MM.1S (cell line): ENCODE data around the gene DKK3.

Source experiments
- DNase-seq: peaks from one replicate; pipeline ENCODE4 v3.0.0-alpha.2; 2015
- H2AFZ ChIP-seq: fragments of 300-600 bp; sonication (generic); 2 replicates; pipeline ENCODE4 v1.6.0; 2016; ENCODE audit warnings: antibody characterized with exemption, low read length
- H3F3A ChIP-seq: fragments of 300-600 bp; sonication (generic); 2 replicates; pipeline ENCODE4 v1.6.1; 2016; ENCODE audit warnings: mild to moderate bottlenecking, antibody characterized with exemption, low read length, moderate library complexity, mixed read lengths; ENCODE audit not compliant: insufficient read depth
- H3K27ac ChIP-seq: fragments of 300-600 bp; sonication (generic); 2 replicates; pipeline ENCODE4 v1.5.1; 2016; ENCODE audit warnings: mild to moderate bottlenecking, low read length
- H3K27me3 ChIP-seq: fragments of 300-600 bp; sonication (generic); replicated peaks from 2 replicates; pipeline ENCODE4 v1.6.0; 2016; ENCODE audit warnings: low read length; ENCODE audit not compliant: insufficient read depth
- H3K36me3 ChIP-seq: fragments of 300-600 bp; sonication (generic); replicated peaks from 2 replicates; pipeline ENCODE4 v1.6.1; 2016; ENCODE audit warnings: mild to moderate bottlenecking, low read length, mixed read lengths; ENCODE audit not compliant: insufficient read depth
- H3K4me1 ChIP-seq: fragments of 300-600 bp; sonication (generic); 2 replicates; pipeline ENCODE4 v1.6.1; 2016; ENCODE audit warnings: low read length, mixed read lengths
- H3K4me2 ChIP-seq: fragments of 300-600 bp; sonication (generic); 2 replicates; pipeline ENCODE4 v1.6.0; 2016; ENCODE audit warnings: low read depth, low read length
- H3K4me3 ChIP-seq: fragments of 300-600 bp; sonication (generic); 2 replicates; pipeline ENCODE4 v1.5.1; 2016; ENCODE audit warnings: low read length, mixed read lengths
- H3K79me2 ChIP-seq: fragments of 300-600 bp; sonication (generic); 2 replicates; pipeline ENCODE4 v1.6.1; 2016; ENCODE audit warnings: mixed run types, low read length, mixed read lengths
- H3K9ac ChIP-seq: fragments of 300-600 bp; sonication (generic); 2 replicates; pipeline ENCODE4 v1.6.1; 2016; ENCODE audit warnings: low read length, mixed read lengths
- H3K9me2 ChIP-seq: fragments of 300-600 bp; sonication (generic); replicated peaks from 2 replicates; pipeline ENCODE4 v1.6.1; 2016; ENCODE audit warnings: mild to moderate bottlenecking, low read length, mixed read lengths; ENCODE audit not compliant: insufficient read depth
- H3K9me3 ChIP-seq: fragments of 300-600 bp; sonication (generic); replicated peaks from 2 replicates; pipeline ENCODE4 v1.6.1; 2016; ENCODE audit warnings: mild to moderate bottlenecking, low read length, mixed read lengths; ENCODE audit not compliant: insufficient read depth
- H4K20me1 ChIP-seq: fragments of 300-600 bp; sonication (generic); 2 replicates; pipeline ENCODE4 v1.6.1; 2016; ENCODE audit warnings: mild to moderate bottlenecking, low read length, moderate library complexity, mixed read lengths; ENCODE audit not compliant: insufficient read depth
- CTCF ChIP-seq: fragments of 300-600 bp; sonication (generic); IDR thresholded peaks from 2 replicates; pipeline ENCODE4 v1.5.1; 2016; ENCODE audit warnings: antibody characterized with exemption, low read length, mixed read lengths
- EZH2 ChIP-seq: fragments of 300-600 bp; sonication (generic); optimal IDR thresholded peaks from 2 replicates; pipeline ENCODE3; 2017; ENCODE audit warnings: low read depth, mild to moderate bottlenecking, antibody characterized with exemption, low read length, mixed read lengths
- EZH2phosphoT487 ChIP-seq: fragments of 300-600 bp; sonication (generic); IDR thresholded peaks from 2 replicates; pipeline ENCODE4 v1.6.1; 2018; ENCODE audit warnings: antibody characterized with exemption, low read length

Gene DKK3

GRCh38 chr11:11975201-11976092, 33.0 kb downstream of the DKK3 start:
- DNase-seq = no peak

GRCh38 chr11:11973866-11974265, 34.6 kb downstream of the DKK3 start:
- H3K79me2 ChIP-seq = no peaks in the 10 kb centered on the region
- no peaks in the 10 kb centered on the region for H3K36me3 ChIP-seq
- no peaks in the 10 kb centered on the region for H4K20me1 ChIP-seq
- no peaks in the 10 kb centered on the region for H3K27me3 ChIP-seq
- TF ChIP-seq CTCF (no peak), EZH2 (no peak), EZH2phosphoT487 (no peak)
- H3K4me3 ChIP-seq = no peak overlapping the region
- no peaks in the 10 kb centered on the region for H3K4me1 ChIP-seq
- H3K4me2 ChIP-seq = no peak overlapping the region
- H3K9ac ChIP-seq = no peak overlapping the region
- no peak overlapping the region for H2AFZ ChIP-seq
- no peak for DNase-seq
- H3K27ac ChIP-seq = no peak overlapping the region
- H3K9me2 ChIP-seq = no peaks in the 10 kb centered on the region
- no peaks in the 10 kb centered on the region for H3F3A ChIP-seq
- H3K9me3 ChIP-seq = no peaks in the 10 kb centered on the region

More at GRCh38 chr11:11975201-11976092, 33.0 kb downstream of the DKK3 start:
- H3K27ac ChIP-seq = no peak overlapping the region
- no peaks in the 10 kb centered on the region for H4K20me1 ChIP-seq
- no peaks in the 10 kb centered on the region for H3K27me3 ChIP-seq
- H3K4me3 ChIP-seq = no peak overlapping the region
- TF ChIP-seq EZH2phosphoT487 (no peak), CTCF (no peak), EZH2 (no peak)
- H3K4me2 ChIP-seq = no peak overlapping the region
- H3K9ac ChIP-seq = no peak overlapping the region
- no peak overlapping the region for H2AFZ ChIP-seq
- H3K79me2 ChIP-seq = no peaks in the 10 kb centered on the region
- no peaks in the 10 kb centered on the region for H3K36me3 ChIP-seq
- H3K9me2 ChIP-seq = no peaks in the 10 kb centered on the region
- no peaks in the 10 kb centered on the region for H3K4me1 ChIP-seq
- H3K9me3 ChIP-seq = no peaks in the 10 kb centered on the region
- no peaks in the 10 kb centered on the region for H3F3A ChIP-seq

- H3K36me3 ChIP-seq = no peaks in the 10 kb centered on the region
- H3K9me3 ChIP-seq = no peaks in the 10 kb centered on the region
- TF ChIP-seq EZH2 (no peak), CTCF (no peak), EZH2phosphoT487 (no peak)
- no peak overlapping the region for H3K4me3 ChIP-seq
- no peak overlapping the region for H3K27ac ChIP-seq
- H3K9ac ChIP-seq = no peak overlapping the region
- no peaks in the 10 kb centered on the region for H3K79me2 ChIP-seq
- H3K4me2 ChIP-seq = no peak overlapping the region
- H3F3A ChIP-seq = no peaks in the 10 kb centered on the region
- H3K9me2 ChIP-seq = no peaks in the 10 kb centered on the region
- H3K4me1 ChIP-seq = no peaks in the 10 kb centered on the region
- no peak overlapping the region for H2AFZ ChIP-seq
- no peak for DNase-seq
- no peaks in the 10 kb centered on the region for H4K20me1 ChIP-seq
- no peaks in the 10 kb centered on the region for H3K27me3 ChIP-seq
These were observed 35.0 kb downstream of the DKK3 start for GRCh38 chr11:11973361-11973800.
